Spinal cord (tissue), 10 donors: ENCODE data around the gene CNIH4. TPM values are rescaled to one million over a fixed set of nuclear protein-coding genes. Genes with fewer than 3 reads are reported as not detected.
"Not testable (repeated sequence)": the region's sequence is repeated elsewhere in the genome, so short reads cannot be mapped to it uniquely, and the experiment has no call there.

Experiments
- DNase-seq, 6 donors: peaks; one replicate each; pipeline versions ENCODE4 v3.0.0 to v3.0.0-alpha.2; 2013 to 2015; ENCODE audit warnings: low spot score in 6 of 6, low read depth in 4 of 6
- H3K27ac ChIP-seq: one replicate; pipeline ENCODE4 v1.5.1; 2013; ENCODE audit warnings: low read depth, low read length, control low read depth
- H3K27me3 ChIP-seq: one replicate; pipeline ENCODE4 v1.6.1; 2013; ENCODE audit warnings: low read length; ENCODE audit not compliant: control insufficient read depth, insufficient read depth
- H3K36me3 ChIP-seq: one replicate; pipeline ENCODE4 v1.6.1; 2013; ENCODE audit warnings: low read length; ENCODE audit not compliant: control insufficient read depth, insufficient read depth
- H3K4me1 ChIP-seq: one replicate; pipeline ENCODE4 v1.6.1; 2013; ENCODE audit warnings: low read length; ENCODE audit not compliant: control insufficient read depth, insufficient read depth
- H3K4me3 ChIP-seq: one replicate; pipeline ENCODE4 v1.5.1; 2013; ENCODE audit warnings: low read depth, low read length, control low read depth
- H3K9me3 ChIP-seq: one replicate; pipeline ENCODE4 v1.6.1; 2013; ENCODE audit warnings: low read length; ENCODE audit not compliant: control insufficient read depth, insufficient read depth
- WGBS: methylation state at CpG from one replicate; pipeline ENCODE4 v1.1.5; 2013; ENCODE audit warnings: missing lambda C conversion rate; ENCODE audit not compliant: insufficient coverage; 5-methylcytosine and 5-hydroxymethylcytosine counted together
- polyA plus RNA-seq, 2 donors: library from polyadenylated mRNA; unstranded; fragments of 120-200 nt; gene quantifications; one replicate each; pipeline ENCODE4 v1.2.1, GENCODE V29; 2013; ENCODE audit not compliant: insufficient read length in 2 of 2
- total RNA-seq, 2 donors: library from RNA; depleted of rRNA in 1 of 2; stranded (reverse); fragments of 120-200 nt in 1 of 2; fragments of >200 nt in 1 of 2; gene quantifications; one replicate each; pipeline versions ENCODE4 v1.2.3 to v1.2.4, GENCODE V29; 2013 to 2014
- donor health status: healthy.

Gene CNIH4
- total and polyA plus RNA-seq, 4 donors = 32.5 to 46.1 (median 33.3) TPM

GRCh38 chr1:224343679-224344078 is 13.0 kb upstream of the CNIH4 start:
- peaks cover 6% of the 10 kb centered on the region for H3K27me3 ChIP-seq
- no peak for DNase-seq
- H3K4me1 ChIP-seq = peaks cover 6% of the 10 kb centered on the region
- 40% methylated on average over 1 of the region's 3 CpGs for WGBS
- H3K36me3 ChIP-seq = no peaks in the 10 kb centered on the region
- H3K27ac ChIP-seq = no peak overlapping the region
- peaks cover 5% of the 10 kb centered on the region for H3K9me3 ChIP-seq
- H3K4me3 ChIP-seq = no peak overlapping the region

GRCh38 chr1:224348137-224348536 is 8.5 kb upstream of the CNIH4 start:
- no peak overlapping the region for H3K27ac ChIP-seq
- H3K4me1 ChIP-seq = no peaks in the 10 kb centered on the region
- H3K9me3 ChIP-seq = peaks cover 5% of the 10 kb centered on the region
- no CpG with 5 or more reads among the region's 2 CpGs for WGBS
- no peak for DNase-seq
- H3K4me3 ChIP-seq = no peak overlapping the region
- no peaks in the 10 kb centered on the region for H3K36me3 ChIP-seq
- H3K27me3 ChIP-seq = no peaks in the 10 kb centered on the region

- H3K27me3 ChIP-seq, H3K4me3 ChIP-seq, H3K36me3 ChIP-seq, DNase-seq, H3K9me3 ChIP-seq, H3K4me1 ChIP-seq, H3K27ac ChIP-seq: not testable (repeated sequence)
- 96% methylated on average over 25 of the region's 30 CpGs for WGBS
Measured at GRCh38 chr1:224349716-224350115, 7.0 kb upstream of the CNIH4 start.

GRCh38 chr1:224352436-224353085 is 4.1 kb upstream of the CNIH4 start:
- H3K36me3 ChIP-seq, H3K9me3 ChIP-seq, H3K4me3 ChIP-seq, H3K27me3 ChIP-seq, H3K27ac ChIP-seq, DNase-seq, H3K4me1 ChIP-seq: not testable (repeated sequence)
- 93% methylated on average over 49 of the region's 49 CpGs for WGBS

DNA sequence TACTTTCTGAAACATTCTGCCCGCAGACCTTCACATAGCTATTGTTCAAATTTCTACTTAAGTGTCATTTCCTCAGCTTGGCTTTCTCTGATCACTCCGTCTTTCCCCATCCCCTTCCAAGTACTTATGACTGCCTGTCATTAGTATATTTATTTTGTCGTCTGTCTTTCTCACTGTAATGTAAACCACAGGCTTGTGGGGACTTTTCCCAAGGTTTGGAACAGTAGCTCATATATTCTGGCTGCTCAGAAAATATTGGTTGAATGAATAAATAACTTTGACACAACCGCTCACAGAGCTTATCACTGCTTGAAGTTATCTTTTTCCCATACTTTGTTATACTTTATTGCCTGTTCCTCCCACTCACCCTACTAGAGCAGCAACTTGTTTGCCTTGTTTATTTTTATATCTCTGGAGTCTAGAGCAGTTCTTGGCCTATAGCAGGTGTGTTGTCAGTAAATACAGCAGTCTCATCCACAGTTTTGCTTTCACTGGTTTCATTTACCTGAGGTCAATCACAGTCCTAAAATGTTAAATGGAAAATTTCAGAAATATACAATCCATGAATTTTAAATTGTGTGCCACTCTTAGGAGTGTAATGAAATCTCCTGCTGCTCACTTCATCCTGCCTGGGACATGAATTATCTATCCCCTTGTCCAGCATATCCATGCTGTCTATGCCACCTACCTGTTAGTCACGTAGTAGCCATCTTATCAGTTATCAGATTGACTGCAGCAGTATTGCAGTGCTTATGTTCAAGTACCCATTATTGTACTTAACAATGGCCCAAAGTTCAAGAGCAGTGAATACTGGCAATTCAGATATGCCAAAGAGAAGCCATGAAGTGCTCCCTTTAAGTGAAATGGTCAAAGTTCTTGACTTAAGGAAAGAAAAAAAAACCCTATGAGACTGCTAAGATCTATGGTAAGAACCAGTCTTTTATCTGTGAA is 2.4 kb upstream of the CNIH4 start:
- H3K27me3 ChIP-seq = no peaks in the 10 kb centered on the region
- 88% methylated on average over 2 of the region's 5 CpGs for WGBS
- H3K9me3 ChIP-seq = no peaks in the 10 kb centered on the region

DNA sequence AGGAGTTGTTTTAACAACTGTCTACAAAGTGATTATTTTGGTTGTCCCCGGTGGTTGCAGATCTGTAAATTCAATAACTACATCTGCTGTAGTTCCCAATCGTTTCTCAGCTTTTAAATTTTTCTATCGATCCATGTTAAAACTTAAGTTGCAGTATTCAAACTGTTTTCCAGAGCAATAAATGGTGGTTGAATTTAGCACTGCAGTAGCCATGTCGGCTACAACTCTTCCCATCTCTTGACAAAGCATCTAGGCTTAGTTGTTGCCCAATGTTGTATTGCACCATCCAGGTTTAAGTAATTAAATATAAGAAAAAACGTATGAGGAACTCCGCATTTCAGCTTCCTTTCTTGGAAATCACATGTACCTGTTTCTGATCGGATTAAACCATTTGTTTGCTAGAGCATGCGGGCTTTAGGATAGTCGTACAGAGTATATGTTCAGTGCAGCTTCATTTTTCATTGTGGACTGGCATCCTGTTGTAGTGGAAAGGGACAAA is 996 bp downstream of the CNIH4 start:
- Histone ChIP-seq H3K27me3 (no peaks in the 10 kb centered on the region), H3K36me3 (peaks cover 5% of the 10 kb centered on the region), H3K4me1 (peaks cover 8% of the 10 kb centered on the region), H3K27ac (no peak overlapping the region), H3K4me3 (peak overlapping the region; percentile 85), H3K9me3 (no peaks in the 10 kb centered on the region)
- WGBS = no CpG with 5 or more reads among the region's 9 CpGs
- DNase-seq = peak in 1 of 6 donors; percentile 18

More for the DNA sequence above, 2.4 kb upstream of the CNIH4 start:
- Histone ChIP-seq H3K27ac (no peak overlapping the region), H3K4me1 (peaks cover 8% of the 10 kb centered on the region), H3K4me3 (no peak overlapping the region), H3K36me3 (peaks cover 2% of the 10 kb centered on the region)
- DNase-seq = no peak

- Histone ChIP-seq H3K27ac (no peak overlapping the region), H3K27me3 (no peaks in the 10 kb centered on the region), H3K9me3 (no peaks in the 10 kb centered on the region), H3K4me1 (peaks cover 8% of the 10 kb centered on the region), H3K4me3 (no peak overlapping the region), H3K36me3 (peaks cover 5% of the 10 kb centered on the region)
- DNase-seq = no peak
- no CpG with 5 or more reads among the region's 4 CpGs for WGBS
Measured at GRCh38 chr1:224358237-224358636, 1.6 kb downstream of the CNIH4 start.

- Histone ChIP-seq H3K27me3 (no peaks in the 10 kb centered on the region), H3K4me3 (no peak overlapping the region), H3K4me1 (peaks cover 8% of the 10 kb centered on the region), H3K9me3 (no peaks in the 10 kb centered on the region), H3K27ac (no peak overlapping the region), H3K36me3 (peaks cover 5% of the 10 kb centered on the region)
- 92% methylated on average over 3 of the region's 3 CpGs for WGBS
- DNase-seq = no peak
Measured at GRCh38 chr1:224359207-224359606, 2.5 kb downstream of the CNIH4 start.

GRCh38 chr1:224368409-224368808 is 11.7 kb downstream of the CNIH4 start:
- H3K27ac ChIP-seq = no peak overlapping the region
- H3K4me1 ChIP-seq = no peaks in the 10 kb centered on the region
- H3K4me3 ChIP-seq = no peak overlapping the region
- WGBS = no CpG with 5 or more reads among the region's 5 CpGs
- H3K36me3 ChIP-seq = peaks cover 46% of the 10 kb centered on the region
- DNase-seq = no peak
- no peaks in the 10 kb centered on the region for H3K27me3 ChIP-seq
- H3K9me3 ChIP-seq = no peaks in the 10 kb centered on the region
